K562 (cell line): ENCODE measurements around the gene NVL. TPM values are rescaled to one million over a fixed set of nuclear protein-coding genes. Genes with fewer than 3 reads are reported as not detected.

Experiments used
- CBX8 ChIP-seq: fragments of 200-600 bp; sonication (generic); IDR thresholded peaks from 2 replicates; pipeline ENCODE4 v1.6.1; 2012; ENCODE audit warnings: borderline replicate concordance, mixed run types, low read depth, mild to moderate bottlenecking, moderate library complexity, mixed read lengths, low read length, control low read depth, inconsistent platforms; ENCODE audit not compliant: poor library complexity, severe bottlenecking; ENCODE audit errors: extremely low read depth
- HCFC1 ChIP-seq: IDR thresholded peaks from 2 replicates; pipeline ENCODE4 v1.6.1; 2012; ENCODE audit warnings: low read depth, low read length, improper control_type of control experiment
- L3MBTL2 ChIP-seq: fragments of 450-650 bp; IDR thresholded peaks from 2 replicates; pipeline ENCODE4 v1.6.1; 2016; ENCODE audit warnings: mild to moderate bottlenecking, moderate library complexity
- MAFF ChIP-seq: IDR thresholded peaks from 2 replicates; pipeline ENCODE4 v1.6.1; 2012; ENCODE audit warnings: low read length, improper control_type of control experiment
- NONO ChIP-seq, 2 experiments: fragments of 200-400 bp in 1 of 2; fragments of 450-650 bp in 1 of 2; formaldehyde crosslinking in 1 of 2; IDR thresholded peaks; 2 replicates each; pipeline ENCODE4 v1.6.1; 2017; ENCODE audit warnings: low read depth in 2 of 2, mild to moderate bottlenecking in 2 of 2, moderate library complexity in 2 of 2, low read length in 1 of 2
- PHB ChIP-seq: fragments of 250-450 bp; sonication (Bioruptor Pico); IDR thresholded peaks from 2 replicates; pipeline ENCODE4 v1.5.0; 2021
- RNF2 ChIP-seq: sonication (generic); IDR thresholded peaks from 2 replicates; pipeline ENCODE4 v1.6.1; 2016
- SREBF2 ChIP-seq: sonication (generic); formaldehyde crosslinking; IDR thresholded peaks from 2 replicates; pipeline ENCODE4 v1.4.0; 2020; ENCODE audit warnings: mild to moderate bottlenecking, missing genetic modification reagents
- THRAP3 ChIP-seq: fragments of 450-650 bp; IDR thresholded peaks from 2 replicates; pipeline ENCODE4 v1.6.1; 2016; ENCODE audit warnings: mild to moderate bottlenecking, inconsistent platforms, borderline replicate concordance
- ZNF174 ChIP-seq: fragments of 250-450 bp; sonication (Bioruptor Pico); IDR thresholded peaks from 2 replicates; pipeline ENCODE4 v1.4.0; 2020; ENCODE audit warnings: mild to moderate bottlenecking
- ZNF311 ChIP-seq: fragments of 250-450 bp; sonication (Bioruptor Pico); IDR thresholded peaks from 2 replicates; pipeline ENCODE4 v1.4.0; 2020; ENCODE audit warnings: mild to moderate bottlenecking, moderate library complexity
- ZNF584 ChIP-seq: fragments of 200-800 bp; sonication (Bioruptor generic); IDR thresholded peaks from 2 replicates; pipeline ENCODE4 v1.6.1; 2016; ENCODE audit warnings: low read depth, mild to moderate bottlenecking, missing genetic modification characterization, missing compliant biosample characterization
- polyA plus RNA-seq, 8 experiments: library from polyadenylated mRNA; depleted of rRNA in 4 of 8; stranded (reverse) in 5 of 8; unstranded in 3 of 8; fragments of >200 nt; fragmentation: Nextera tagmentation in 2 of 8; fragmentation: Illumina TruSeq in 1 of 8; extraction: Ambion mirVana in 2 of 8; extraction: Trizol in 1 of 8; gene quantifications; 2 replicates each; pipeline versions ENCODE4 v1.2.1 to v1.2.3, GENCODE V29; 2011 to 2014; ENCODE audit warnings: inconsistent platforms in 1 of 8, missing spikeins in 1 of 8
- total RNA-seq, 7 experiments: library from RNA; depleted of rRNA in 6 of 7; stranded (reverse); fragments of >200 nt in 6 of 7; fragmentation: Illumina TruSeq in 2 of 7; extraction: Trizol in 2 of 7; gene quantifications; 2 replicates each; pipeline versions ENCODE4 v1.2.1 to v1.2.3, GENCODE V29; 2011 to 2021; ENCODE audit warnings: low replicate concordance in 1 of 7
- TF ChIP-seq, protein P1 (sequence below): sonication (generic); formaldehyde crosslinking; IDR thresholded peaks from 2 replicates; pipeline ENCODE4 v1.9.0; 2022; ENCODE audit warnings: mild to moderate bottlenecking, missing genetic modification reagents
- TF ChIP-seq, protein P2 (sequence below): fragments of 150-350 bp; conservative IDR thresholded peaks from 2 replicates; pipeline ENCODE4 v1.6.1; 2014; ENCODE audit warnings: low read length
- TF ChIP-seq, protein P3 (sequence below), 2 experiments: IDR thresholded peaks; 2 replicates each; pipeline ENCODE4 v1.6.1; 2011; ENCODE audit warnings: borderline replicate concordance in 1 of 2, control low read depth in 1 of 2, low read depth in 1 of 2, low read length in 1 of 2, mild to moderate bottlenecking in 1 of 2, mixed read lengths in 1 of 2, moderate library complexity in 1 of 2; ENCODE audit not compliant: insufficient read depth in 1 of 2, insufficient read length in 1 of 2, poor library complexity in 1 of 2, severe bottlenecking in 1 of 2; ENCODE audit errors: extremely low read depth in 1 of 2
- TF ChIP-seq, protein P4 (sequence below): sonication (generic); formaldehyde crosslinking; IDR thresholded peaks from 2 replicates; pipeline ENCODE4 v1.8.0; 2022; ENCODE audit warnings: mild to moderate bottlenecking, missing genetic modification reagents
- TF ChIP-seq, protein P5 (sequence below): fragments of 450-650 bp; conservative IDR thresholded peaks from 2 replicates; pipeline ENCODE4 v1.6.1; 2016; ENCODE audit warnings: missing genetic modification characterization, low read depth, mild to moderate bottlenecking, control low read depth, missing compliant biosample characterization
- TF ChIP-seq, protein P6 (sequence below): fragments of 250-450 bp; sonication (Bioruptor Pico); IDR thresholded peaks from 2 replicates; pipeline ENCODE4 v1.5.1; 2021; ENCODE audit warnings: mild to moderate bottlenecking

Gene NVL
- total and polyA plus RNA-seq, 9 of the 15 experiments (the other 6 are each of a cell fraction or from before 2014, with no cell fraction given), result 32.5 to 86.6 (median 62.9) TPM

DNA sequence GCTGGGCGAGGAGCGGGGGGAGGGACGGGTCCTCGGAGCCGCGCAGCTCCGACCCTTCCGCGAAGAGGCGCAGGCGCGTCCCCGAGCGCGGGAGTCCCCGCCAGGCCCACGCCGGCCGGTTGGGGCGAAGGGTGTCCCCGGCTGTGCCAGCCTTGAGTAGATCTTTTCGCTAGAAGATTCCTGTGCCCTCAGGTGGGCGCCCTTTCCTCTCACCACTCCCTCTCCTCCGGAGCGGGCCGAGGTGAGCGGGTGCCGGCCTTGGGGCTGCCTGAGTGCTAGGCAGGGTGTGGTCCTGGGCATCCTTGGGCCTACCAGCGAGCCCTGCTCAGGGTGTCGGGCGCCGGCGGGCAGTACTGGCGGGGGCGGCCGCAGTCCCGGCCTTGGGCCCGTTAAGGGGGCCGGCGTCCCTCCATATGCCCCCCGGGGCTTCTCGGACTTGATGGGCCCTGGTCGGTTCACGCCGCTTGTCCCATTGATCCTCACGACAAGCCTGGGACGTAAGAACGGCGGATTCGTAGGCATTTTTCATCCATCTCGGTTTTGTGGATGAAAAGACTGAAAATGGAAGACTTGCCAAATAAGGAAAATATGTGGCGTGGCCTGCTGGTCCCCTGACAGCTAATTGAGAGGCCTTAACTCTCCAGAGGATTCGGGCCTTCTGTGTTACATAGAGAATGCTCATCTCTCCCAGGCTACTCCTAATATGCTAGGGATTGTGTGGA, 146.2 kb downstream of the NVL start (continued):
- TF ChIP-seq, protein P1, sequence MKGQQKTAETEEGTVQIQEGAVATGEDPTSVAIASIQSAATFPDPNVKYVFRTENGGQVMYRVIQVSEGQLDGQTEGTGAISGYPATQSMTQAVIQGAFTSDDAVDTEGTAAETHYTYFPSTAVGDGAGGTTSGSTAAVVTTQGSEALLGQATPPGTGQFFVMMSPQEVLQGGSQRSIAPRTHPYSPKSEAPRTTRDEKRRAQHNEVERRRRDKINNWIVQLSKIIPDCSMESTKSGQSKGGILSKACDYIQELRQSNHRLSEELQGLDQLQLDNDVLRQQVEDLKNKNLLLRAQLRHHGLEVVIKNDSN (CRISPR knock-in tag), result no peak
- TF ChIP-seq L3MBTL2, result peak; percentile 38
- no peak for TF ChIP-seq ZNF311
- no peak for TF ChIP-seq PHB (CRISPR knock-in tag)
- TF ChIP-seq ZNF174, result no peak
- TF ChIP-seq, protein P2, sequence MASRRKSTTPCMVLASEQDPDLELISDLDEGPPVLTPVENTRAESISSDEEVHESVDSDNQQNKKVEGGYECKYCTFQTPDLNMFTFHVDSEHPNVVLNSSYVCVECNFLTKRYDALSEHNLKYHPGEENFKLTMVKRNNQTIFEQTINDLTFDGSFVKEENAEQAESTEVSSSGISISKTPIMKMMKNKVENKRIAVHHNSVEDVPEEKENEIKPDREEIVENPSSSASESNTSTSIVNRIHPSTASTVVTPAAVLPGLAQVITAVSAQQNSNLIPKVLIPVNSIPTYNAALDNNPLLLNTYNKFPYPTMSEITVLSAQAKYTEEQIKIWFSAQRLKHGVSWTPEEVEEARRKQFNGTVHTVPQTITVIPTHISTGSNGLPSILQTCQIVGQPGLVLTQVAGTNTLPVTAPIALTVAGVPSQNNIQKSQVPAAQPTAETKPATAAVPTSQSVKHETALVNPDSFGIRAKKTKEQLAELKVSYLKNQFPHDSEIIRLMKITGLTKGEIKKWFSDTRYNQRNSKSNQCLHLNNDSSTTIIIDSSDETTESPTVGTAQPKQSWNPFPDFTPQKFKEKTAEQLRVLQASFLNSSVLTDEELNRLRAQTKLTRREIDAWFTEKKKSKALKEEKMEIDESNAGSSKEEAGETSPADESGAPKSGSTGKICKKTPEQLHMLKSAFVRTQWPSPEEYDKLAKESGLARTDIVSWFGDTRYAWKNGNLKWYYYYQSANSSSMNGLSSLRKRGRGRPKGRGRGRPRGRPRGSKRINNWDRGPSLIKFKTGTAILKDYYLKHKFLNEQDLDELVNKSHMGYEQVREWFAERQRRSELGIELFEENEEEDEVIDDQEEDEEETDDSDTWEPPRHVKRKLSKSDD, result no peak
- TF ChIP-seq, protein P3, sequence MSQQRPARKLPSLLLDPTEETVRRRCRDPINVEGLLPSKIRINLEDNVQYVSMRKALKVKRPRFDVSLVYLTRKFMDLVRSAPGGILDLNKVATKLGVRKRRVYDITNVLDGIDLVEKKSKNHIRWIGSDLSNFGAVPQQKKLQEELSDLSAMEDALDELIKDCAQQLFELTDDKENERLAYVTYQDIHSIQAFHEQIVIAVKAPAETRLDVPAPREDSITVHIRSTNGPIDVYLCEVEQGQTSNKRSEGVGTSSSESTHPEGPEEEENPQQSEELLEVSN (IDR thresholded peaks at IDR 0.05; ENCODE audit: borderline replicate concordance in 1 of 2, extremely low read depth in 1 of 2, insufficient read depth in 1 of 2, insufficient read length in 1 of 2, low read depth in 1 of 2, low read length in 1 of 2, poor library complexity in 1 of 2, severe bottlenecking in 1 of 2), result peak; percentile 95 to 97
- no peak for TF ChIP-seq SREBF2
- TF ChIP-seq, protein P4, sequence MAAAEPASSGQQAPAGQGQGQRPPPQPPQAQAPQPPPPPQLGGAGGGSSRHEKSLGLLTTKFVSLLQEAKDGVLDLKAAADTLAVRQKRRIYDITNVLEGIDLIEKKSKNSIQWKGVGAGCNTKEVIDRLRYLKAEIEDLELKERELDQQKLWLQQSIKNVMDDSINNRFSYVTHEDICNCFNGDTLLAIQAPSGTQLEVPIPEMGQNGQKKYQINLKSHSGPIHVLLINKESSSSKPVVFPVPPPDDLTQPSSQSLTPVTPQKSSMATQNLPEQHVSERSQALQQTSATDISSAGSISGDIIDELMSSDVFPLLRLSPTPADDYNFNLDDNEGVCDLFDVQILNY (CRISPR knock-in tag), result 0 out of 2 replicates have a peak, but pooled peaks have one; percentile 34
- TF ChIP-seq RNF2, result no peak
- no peak for TF ChIP-seq MAFF
- TF ChIP-seq, protein P5, sequence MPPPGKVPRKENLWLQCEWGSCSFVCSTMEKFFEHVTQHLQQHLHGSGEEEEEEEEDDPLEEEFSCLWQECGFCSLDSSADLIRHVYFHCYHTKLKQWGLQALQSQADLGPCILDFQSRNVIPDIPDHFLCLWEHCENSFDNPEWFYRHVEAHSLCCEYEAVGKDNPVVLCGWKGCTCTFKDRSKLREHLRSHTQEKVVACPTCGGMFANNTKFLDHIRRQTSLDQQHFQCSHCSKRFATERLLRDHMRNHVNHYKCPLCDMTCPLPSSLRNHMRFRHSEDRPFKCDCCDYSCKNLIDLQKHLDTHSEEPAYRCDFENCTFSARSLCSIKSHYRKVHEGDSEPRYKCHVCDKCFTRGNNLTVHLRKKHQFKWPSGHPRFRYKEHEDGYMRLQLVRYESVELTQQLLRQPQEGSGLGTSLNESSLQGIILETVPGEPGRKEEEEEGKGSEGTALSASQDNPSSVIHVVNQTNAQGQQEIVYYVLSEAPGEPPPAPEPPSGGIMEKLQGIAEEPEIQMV (tag), result no peak
- no peak for TF ChIP-seq CBX8
- no peak for TF ChIP-seq THRAP3
- no peak for TF ChIP-seq ZNF584 (CRISPR knock-in tag)
- TF ChIP-seq NONO (IDR thresholded peaks at IDR 0.05; ENCODE audit: low read depth in 2 of 2, low read length in 1 of 2), result no peak
- TF ChIP-seq, protein P6, sequence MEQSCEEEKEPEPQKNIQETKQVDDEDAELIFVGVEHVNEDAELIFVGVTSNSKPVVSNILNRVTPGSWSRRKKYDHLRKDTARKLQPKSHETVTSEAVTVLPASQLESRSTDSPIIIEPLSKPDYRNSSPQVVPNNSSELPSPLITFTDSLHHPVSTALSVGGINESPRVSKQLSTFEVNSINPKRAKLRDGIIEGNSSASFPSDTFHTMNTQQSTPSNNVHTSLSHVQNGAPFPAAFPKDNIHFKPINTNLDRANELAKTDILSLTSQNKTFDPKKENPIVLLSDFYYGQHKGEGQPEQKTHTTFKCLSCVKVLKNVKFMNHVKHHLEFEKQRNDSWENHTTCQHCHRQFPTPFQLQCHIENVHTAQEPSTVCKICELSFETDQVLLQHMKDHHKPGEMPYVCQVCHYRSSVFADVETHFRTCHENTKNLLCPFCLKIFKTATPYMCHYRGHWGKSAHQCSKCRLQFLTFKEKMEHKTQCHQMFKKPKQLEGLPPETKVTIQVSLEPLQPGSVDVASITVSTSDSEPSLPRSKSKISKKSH (CRISPR knock-in tag), result no peak
- TF ChIP-seq HCFC1, result no peak
